MCF 10A (cell line): ENCODE results near the gene ZSWIM6. TPM values are rescaled to one million over a fixed set of nuclear protein-coding genes. Genes with fewer than 3 reads are reported as not detected.

Experiments used
- BruUV-seq: library from RNA; stranded (reverse); fragments of 400-500 nt; replicated peaks from 2 replicates; lab custom pipeline; 2021; lab: Mats Ljungman, UMichigan
- CTCF ChIA-PET: fragments of 300-600 bp; sonication (Branson Sonifier 250); formaldehyde crosslinking; extraction: SDS; loops from one replicate; lab custom pipeline; 2021; ENCODE audit warnings: antibody characterized with exemption, inconsistent platforms; lab: Yijun Ruan, JAX
- POLR2A ChIA-PET: fragments of 300-600, 350-650 bp; sonication (Branson Sonifier 250); formaldehyde crosslinking; extraction: SDS; loops from one replicate; lab custom pipeline; 2020; ENCODE audit warnings: antibody characterized with exemption, inconsistent platforms; lab: Yijun Ruan, JAX
- DNase-seq: peaks from one replicate; pipeline ENCODE4 v3.0.0-alpha.2; 2018; ENCODE audit not compliant: unreplicated experiment
- H3K27ac Mint-ChIP-seq: one replicate; pipeline ENCODE4 v1.8.0; 2022; ENCODE audit warnings: mild to moderate bottlenecking, low read depth, mixed read lengths; ENCODE audit not compliant: unreplicated experiment
- H3K27me3 Mint-ChIP-seq: one replicate; pipeline ENCODE4 v1.8.0; 2022; ENCODE audit warnings: mixed read lengths; ENCODE audit not compliant: insufficient read depth, unreplicated experiment
- H3K36me3 Mint-ChIP-seq: one replicate; pipeline ENCODE4 v1.8.0; 2022; ENCODE audit warnings: mild to moderate bottlenecking, moderate library complexity, mixed read lengths; ENCODE audit not compliant: insufficient read depth, unreplicated experiment
- H3K4me1 Mint-ChIP-seq: one replicate; pipeline ENCODE4 v1.8.0; 2022; ENCODE audit warnings: mixed read lengths; ENCODE audit not compliant: insufficient read depth, unreplicated experiment
- H3K4me3 Mint-ChIP-seq: one replicate; pipeline ENCODE4 v1.8.0; 2022; ENCODE audit warnings: mild to moderate bottlenecking, moderate library complexity, mixed read lengths; ENCODE audit not compliant: unreplicated experiment
- H3K9me3 Mint-ChIP-seq: one replicate; pipeline ENCODE4 v1.8.0; 2022; ENCODE audit warnings: mixed read lengths; ENCODE audit not compliant: unreplicated experiment
- intact Hi-C: fragments of 100-400 bp; cut with micrococcal nuclease; formaldehyde crosslinking; loops from 2 replicates; pipeline ENCODE4 v1.14.1; 2022
- total RNA-seq: library from RNA; stranded (reverse); gene quantifications from 2 replicates; pipeline ENCODE4 v1.2.3, GENCODE V29; 2022
- TF ChIP-seq, protein P1 (sequence below): fragments of 200-600 bp; IDR thresholded peaks from one replicate; pipeline ENCODE4 v1.8.0; 2022; ENCODE audit warnings: antibody characterized with exemption, mild to moderate bottlenecking; ENCODE audit not compliant: unreplicated experiment

Gene ZSWIM6
- total RNA-seq, 1 experiment from 2014 or later, result 12.0 TPM

DNA sequence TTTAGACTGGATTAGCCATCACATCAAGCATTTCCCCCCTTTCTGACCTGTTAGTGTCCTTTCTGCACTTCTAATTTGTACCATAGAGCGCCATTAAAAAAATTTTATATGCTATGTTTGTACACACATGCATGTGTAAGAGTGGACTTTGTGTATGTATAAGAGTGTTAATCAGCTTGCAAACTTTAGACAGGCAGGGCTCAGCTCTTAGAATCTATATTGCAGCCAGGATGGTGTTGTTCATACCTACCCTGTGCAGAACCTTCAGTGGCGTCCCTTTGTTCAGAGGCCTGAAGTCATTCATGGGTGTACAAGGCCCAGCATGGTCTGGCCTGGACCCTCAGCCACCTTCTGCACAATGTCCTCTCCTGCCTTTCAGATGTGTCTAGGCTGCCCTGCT, 19.7 kb downstream of the ZSWIM6 start:
- intact Hi-C loops, result no loop called here
- peaks cover 20% of the 10 kb centered on the region for H3K4me1 Mint-ChIP-seq
- no TSS peak for BruUV-seq

DNA sequence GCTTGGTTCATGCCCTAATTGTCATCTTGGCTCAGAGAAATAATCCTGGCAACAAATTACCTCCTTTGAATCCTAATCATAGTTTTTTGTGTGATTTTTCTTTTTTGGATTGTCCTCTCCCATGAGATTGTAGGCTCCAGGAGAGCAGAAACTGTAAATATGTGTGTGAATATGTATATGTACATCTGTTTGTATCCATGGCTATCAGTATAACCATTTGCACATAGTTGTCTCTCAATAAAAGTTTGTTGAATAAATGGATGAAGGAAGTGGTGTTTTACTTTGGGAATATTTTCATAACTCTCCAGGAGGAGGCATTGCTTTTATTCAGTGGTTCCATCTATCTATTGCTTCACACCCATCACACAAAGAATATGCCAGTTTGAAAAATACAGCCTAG, 20.1 kb downstream of the ZSWIM6 start:
- H3K36me3 Mint-ChIP-seq, result no peaks in the 10 kb centered on the region
- no peaks in the 10 kb centered on the region for H3K27me3 Mint-ChIP-seq
- no peak overlapping the region for H3K27ac Mint-ChIP-seq
- ChIA-PET POLR2A (no interaction called here), CTCF (no interaction called here)
- peaks cover 17% of the 10 kb centered on the region for H3K4me1 Mint-ChIP-seq
- H3K4me3 Mint-ChIP-seq, result no peak overlapping the region
- no peak for DNase-seq
- TF ChIP-seq, protein P1, sequence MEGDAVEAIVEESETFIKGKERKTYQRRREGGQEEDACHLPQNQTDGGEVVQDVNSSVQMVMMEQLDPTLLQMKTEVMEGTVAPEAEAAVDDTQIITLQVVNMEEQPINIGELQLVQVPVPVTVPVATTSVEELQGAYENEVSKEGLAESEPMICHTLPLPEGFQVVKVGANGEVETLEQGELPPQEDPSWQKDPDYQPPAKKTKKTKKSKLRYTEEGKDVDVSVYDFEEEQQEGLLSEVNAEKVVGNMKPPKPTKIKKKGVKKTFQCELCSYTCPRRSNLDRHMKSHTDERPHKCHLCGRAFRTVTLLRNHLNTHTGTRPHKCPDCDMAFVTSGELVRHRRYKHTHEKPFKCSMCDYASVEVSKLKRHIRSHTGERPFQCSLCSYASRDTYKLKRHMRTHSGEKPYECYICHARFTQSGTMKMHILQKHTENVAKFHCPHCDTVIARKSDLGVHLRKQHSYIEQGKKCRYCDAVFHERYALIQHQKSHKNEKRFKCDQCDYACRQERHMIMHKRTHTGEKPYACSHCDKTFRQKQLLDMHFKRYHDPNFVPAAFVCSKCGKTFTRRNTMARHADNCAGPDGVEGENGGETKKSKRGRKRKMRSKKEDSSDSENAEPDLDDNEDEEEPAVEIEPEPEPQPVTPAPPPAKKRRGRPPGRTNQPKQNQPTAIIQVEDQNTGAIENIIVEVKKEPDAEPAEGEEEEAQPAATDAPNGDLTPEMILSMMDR, result no peak
- intact Hi-C loops, result no loop called here
- no TSS peak for BruUV-seq
- no peaks in the 10 kb centered on the region for H3K9me3 Mint-ChIP-seq

More for the DNA sequence above, 19.7 kb downstream of the ZSWIM6 start:
- Mint-ChIP-seq H3K9me3 (no peaks in the 10 kb centered on the region), H3K27ac (no peak overlapping the region), H3K4me3 (no peak overlapping the region), H3K27me3 (no peaks in the 10 kb centered on the region), H3K36me3 (no peaks in the 10 kb centered on the region)
- TF ChIP-seq, protein P1, result no peak
- POLR2A ChIA-PET, result no interaction called here
- DNase-seq, result no peak
- CTCF ChIA-PET, result no interaction called here

DNA sequence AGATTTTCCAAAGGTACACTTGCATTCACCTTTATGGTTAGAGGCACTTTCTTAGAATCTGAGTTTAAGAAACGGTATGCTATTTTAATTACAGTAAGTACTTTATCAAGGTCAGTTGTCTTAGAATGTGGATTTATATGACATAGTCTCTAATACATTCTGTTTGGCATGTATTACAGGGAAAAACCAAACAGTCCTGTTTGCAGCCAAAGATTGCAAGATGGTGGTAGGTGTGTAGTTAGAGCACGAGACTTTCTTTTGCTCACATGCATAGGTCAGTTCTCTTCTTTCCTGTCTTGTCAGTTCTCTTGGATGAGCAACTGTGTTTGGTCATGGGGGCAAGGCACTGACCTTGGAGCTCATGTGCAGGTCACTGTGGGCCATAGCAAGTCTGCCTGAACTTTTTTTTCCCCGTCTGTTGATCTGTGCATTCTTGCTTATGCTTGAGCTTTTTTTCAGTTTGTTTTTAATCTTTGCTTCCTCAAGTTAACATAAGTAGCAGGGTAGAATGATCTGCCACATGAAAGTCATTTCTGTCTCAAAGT, 20.6 kb downstream of the ZSWIM6 start:
- CTCF ChIA-PET, result interaction anchor here (0.7 to 1.7 kb wide), 6 partner anchors 11 to 1128 kb away, joined by 3 to 5 read pairs (median 3); no protein-coding TSS in a partner anchor
- TF ChIP-seq, protein P1, result no peak
- Mint-ChIP-seq H3K27me3 (no peaks in the 10 kb centered on the region), H3K4me1 (peaks cover 15% of the 10 kb centered on the region), H3K27ac (no peak overlapping the region), H3K36me3 (no peaks in the 10 kb centered on the region), H3K4me3 (no peak overlapping the region), H3K9me3 (no peaks in the 10 kb centered on the region)
- intact Hi-C loops, result no loop called here
- POLR2A ChIA-PET, result no interaction called here
- BruUV-seq, result no TSS peak
- no peak for DNase-seq

DNA sequence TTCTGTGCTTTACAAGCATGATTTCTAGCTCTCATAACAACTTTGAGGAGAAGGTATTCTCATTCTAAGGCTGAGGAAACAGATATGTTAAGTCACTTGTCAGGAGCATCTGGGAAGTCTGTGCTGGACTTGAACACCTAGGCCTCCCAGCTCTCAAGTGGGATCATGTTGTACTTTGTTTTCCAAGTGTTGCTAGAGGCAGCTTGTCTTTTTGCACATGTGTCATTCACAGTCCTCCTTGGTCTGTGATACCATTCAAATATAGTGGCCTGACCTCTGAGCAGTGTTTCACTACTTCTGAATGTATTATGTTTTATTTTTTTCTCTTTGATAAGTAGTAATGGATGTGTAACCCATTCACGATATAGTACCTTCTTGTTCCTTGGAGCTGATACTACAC, 21.2 kb downstream of the ZSWIM6 start:
- peaks cover 15% of the 10 kb centered on the region for H3K4me1 Mint-ChIP-seq
- no peak overlapping the region for H3K27ac Mint-ChIP-seq
- DNase-seq, result no peak
- ChIA-PET CTCF (interaction anchor here (0.6 to 1.7 kb wide), 7 partner anchors 11 to 1129 kb away, joined by 3 to 5 read pairs (median 3); no protein-coding TSS in a partner anchor), POLR2A (interaction anchor here (1.2 kb wide), 1 partner anchor 190 kb away, joined by 4 read pairs; no protein-coding TSS in a partner anchor)
- no peaks in the 10 kb centered on the region for H3K9me3 Mint-ChIP-seq
- BruUV-seq, result no TSS peak
- H3K4me3 Mint-ChIP-seq, result no peak overlapping the region
- intact Hi-C loops, result no loop called here
- H3K36me3 Mint-ChIP-seq, result no peaks in the 10 kb centered on the region
- no peaks in the 10 kb centered on the region for H3K27me3 Mint-ChIP-seq
- TF ChIP-seq, protein P1, result no peak
